ENCODE measurements around the gene AKAP8L. TPM values are rescaled to one million over a fixed set of nuclear protein-coding genes. Genes with fewer than 3 reads are reported as not detected.
A peak's percentile ranks its signal among the peaks of the same experiment; 100 is the strongest.
"Not testable (repeated sequence)": the region's sequence is repeated elsewhere in the genome, so short reads cannot be mapped to it uniquely, and the experiment has no call there.

The AKAP8L gene
- total RNA-seq, 2 donors from 2014 or later = 64.8 to 68.4 TPM

DNA sequence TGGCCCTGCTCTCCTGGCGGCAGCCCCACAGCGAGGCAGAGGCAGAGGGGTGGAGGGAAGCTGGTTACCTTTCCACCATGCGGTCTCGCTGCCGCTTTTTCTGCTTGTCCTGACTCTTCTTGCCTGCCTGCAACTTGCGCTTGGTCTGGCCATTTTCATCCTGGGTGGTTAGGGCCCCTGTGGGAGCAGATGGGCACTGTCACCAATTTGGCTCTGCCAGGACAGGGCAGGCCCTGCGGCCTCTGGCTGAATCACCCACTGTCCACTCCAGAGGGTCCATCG, 19.6 kb downstream of the AKAP8L start:
- Mint-ChIP-seq H3K27ac (no peak overlapping the region), H3K4me3 (no peak overlapping the region), H3K4me1 (peaks cover 11% of the 10 kb centered on the region), H3K9me3 (no peaks in the 10 kb centered on the region), H3K27me3 (no peaks in the 10 kb centered on the region), H3K36me3 (ENCODE audit: low read depth) (peaks cover 68% of the 10 kb centered on the region)
- no peak for ATAC-seq (replicated peaks)

- Mint-ChIP-seq H3K4me3 (no peak overlapping the region), H3K4me1 (peaks cover 11% of the 10 kb centered on the region), H3K27me3 (no peaks in the 10 kb centered on the region), H3K27ac (no peak overlapping the region), H3K36me3 (ENCODE audit: low read depth) (peaks cover 69% of the 10 kb centered on the region), H3K9me3 (no peaks in the 10 kb centered on the region)
- ATAC-seq (replicated peaks) = no peak
Observed at GRCh38 chr19:15398501-15399233, 20.1 kb downstream of the AKAP8L start.

DNA sequence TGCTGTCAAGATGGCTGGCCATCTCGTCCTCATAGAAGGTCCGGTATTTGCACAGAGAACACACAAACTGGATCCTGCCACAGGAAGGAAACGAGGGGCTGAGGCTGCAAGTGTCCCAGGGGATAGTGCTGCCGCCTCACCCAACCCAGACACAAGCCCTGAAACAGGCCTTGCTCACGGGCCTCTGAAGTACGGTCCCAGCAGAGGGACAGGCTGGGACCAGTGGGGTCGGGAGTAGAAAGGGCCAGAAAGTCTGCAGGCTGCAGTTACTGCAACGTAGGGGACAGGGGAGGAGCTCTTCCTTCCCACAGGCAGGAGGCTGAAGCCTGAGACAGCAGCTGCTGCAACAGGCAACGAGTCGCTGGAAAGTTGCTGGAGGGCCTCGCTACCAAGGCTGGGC, 21.0 kb downstream of the AKAP8L start:
- H3K27ac Mint-ChIP-seq = no peak overlapping the region
- no peak for ATAC-seq (replicated peaks)
- H3K36me3 Mint-ChIP-seq (ENCODE audit: low read depth) = peaks cover 78% of the 10 kb centered on the region
- H3K27me3 Mint-ChIP-seq = no peaks in the 10 kb centered on the region
- H3K4me1 Mint-ChIP-seq = peaks cover 11% of the 10 kb centered on the region
- H3K9me3 Mint-ChIP-seq = no peaks in the 10 kb centered on the region
- H3K4me3 Mint-ChIP-seq = no peak overlapping the region

- Mint-ChIP-seq H3K27me3 (no peaks in the 10 kb centered on the region), H3K9me3 (no peaks in the 10 kb centered on the region), H3K27ac (peak overlapping the region; percentile 52), H3K36me3 (ENCODE audit: low read depth) (peaks cover 81% of the 10 kb centered on the region), H3K4me3 (no peak overlapping the region), H3K4me1 (peaks cover 11% of the 10 kb centered on the region)
- ATAC-seq (replicated peaks) = no peak
Observed at GRCh38 chr19:15397236-15397635, 21.6 kb downstream of the AKAP8L start.

GRCh38 chr19:15396436-15396835, 22.4 kb downstream of the AKAP8L start:
- H3K4me1 Mint-ChIP-seq = peaks cover 11% of the 10 kb centered on the region

DNA sequence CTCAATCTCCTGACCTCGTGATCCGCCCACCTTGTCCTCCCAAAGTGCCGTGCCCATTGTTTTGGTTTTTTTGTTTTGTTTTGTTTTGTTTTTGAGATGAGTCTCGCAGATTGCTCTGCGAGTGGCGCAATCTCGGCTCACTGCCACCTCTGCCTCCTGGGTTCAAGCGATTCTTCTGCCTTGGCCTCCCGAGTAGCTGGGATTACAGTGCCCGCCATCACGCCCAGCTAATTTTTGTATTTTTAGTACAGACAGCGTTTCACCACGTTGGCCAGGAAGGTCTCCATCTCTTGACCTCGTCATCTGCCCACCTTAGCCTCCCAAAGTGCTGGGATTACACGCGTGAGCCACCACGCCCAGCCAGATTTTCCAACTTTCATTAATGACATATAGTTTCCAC, 23.5 kb downstream of the AKAP8L start:
- not testable (repeated sequence) for H3K9me3 Mint-ChIP-seq; H3K4me3 Mint-ChIP-seq; H3K27me3 Mint-ChIP-seq; H3K27ac Mint-ChIP-seq; ATAC-seq (replicated peaks)
- Mint-ChIP-seq H3K4me1 (peaks cover 11% of the 10 kb centered on the region), H3K36me3 (ENCODE audit: low read depth) (peaks cover 81% of the 10 kb centered on the region)

More at GRCh38 chr19:15396436-15396835, 22.4 kb downstream of the AKAP8L start:
- no peaks in the 10 kb centered on the region for H3K9me3 Mint-ChIP-seq
- no peak overlapping the region for H3K4me3 Mint-ChIP-seq
- peaks cover 81% of the 10 kb centered on the region for H3K36me3 Mint-ChIP-seq (ENCODE audit: low read depth)
- ATAC-seq (replicated peaks) = no peak
- no peaks in the 10 kb centered on the region for H3K27me3 Mint-ChIP-seq
- peak overlapping the region; percentile 52 for H3K27ac Mint-ChIP-seq

- no peaks in the 10 kb centered on the region for H3K27me3 Mint-ChIP-seq
- no peak overlapping the region for H3K27ac Mint-ChIP-seq
- H3K36me3 Mint-ChIP-seq (ENCODE audit: low read depth) = peaks cover 81% of the 10 kb centered on the region
- no peak for ATAC-seq (replicated peaks)
- H3K4me3 Mint-ChIP-seq = no peak overlapping the region
- H3K9me3 Mint-ChIP-seq = no peaks in the 10 kb centered on the region
- peaks cover 13% of the 10 kb centered on the region for H3K4me1 Mint-ChIP-seq
Observed at GRCh38 chr19:15394426-15394825, 24.4 kb downstream of the AKAP8L start.

GRCh38 chr19:15393963-15394362, 24.8 kb downstream of the AKAP8L start:
- Mint-ChIP-seq H3K27me3 (no peaks in the 10 kb centered on the region), H3K4me1 (peaks cover 17% of the 10 kb centered on the region), H3K4me3 (no peak overlapping the region), H3K27ac (no peak overlapping the region), H3K9me3 (no peaks in the 10 kb centered on the region), H3K36me3 (ENCODE audit: low read depth) (peaks cover 82% of the 10 kb centered on the region)
- no peak for ATAC-seq (replicated peaks)

GRCh38 chr19:15390814-15391213, 28.0 kb downstream of the AKAP8L start:
- Mint-ChIP-seq H3K9me3 (no peaks in the 10 kb centered on the region), H3K4me1 (peaks cover 6% of the 10 kb centered on the region), H3K27ac (no peak overlapping the region), H3K36me3 (ENCODE audit: low read depth) (peaks cover 82% of the 10 kb centered on the region), H3K27me3 (no peaks in the 10 kb centered on the region), H3K4me3 (no peak overlapping the region)
- ATAC-seq (replicated peaks) = no peak

DNA sequence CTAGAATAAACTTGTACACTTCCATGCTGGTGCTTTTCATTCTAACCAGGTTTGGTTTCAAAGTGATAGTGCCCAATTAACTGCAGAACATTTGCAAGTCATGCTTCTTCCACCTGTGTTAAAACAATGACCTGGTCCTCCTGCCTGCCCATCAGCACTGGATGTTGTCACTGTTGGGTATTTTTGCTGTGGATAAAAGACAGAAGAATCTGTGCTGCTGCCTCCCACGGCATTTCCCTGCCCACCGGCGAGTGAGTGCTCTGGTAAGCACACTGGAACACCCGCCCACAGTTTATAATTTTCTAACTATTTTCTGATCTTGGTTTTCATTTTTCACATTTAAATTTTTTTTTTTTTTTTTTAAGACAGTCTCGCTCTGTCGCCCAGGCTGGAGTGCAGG, 36.9 kb downstream of the AKAP8L start:
- no peaks in the 10 kb centered on the region for H3K9me3 Mint-ChIP-seq
- H3K27me3 Mint-ChIP-seq = no peaks in the 10 kb centered on the region
- H3K4me1 Mint-ChIP-seq = peaks cover 26% of the 10 kb centered on the region
- H3K4me3 Mint-ChIP-seq = peak overlapping the region; percentile 90
- H3K27ac Mint-ChIP-seq = peak overlapping the region; percentile 82
- peaks cover 44% of the 10 kb centered on the region for H3K36me3 Mint-ChIP-seq (ENCODE audit: low read depth)
- no peak for ATAC-seq (replicated peaks)

DNA sequence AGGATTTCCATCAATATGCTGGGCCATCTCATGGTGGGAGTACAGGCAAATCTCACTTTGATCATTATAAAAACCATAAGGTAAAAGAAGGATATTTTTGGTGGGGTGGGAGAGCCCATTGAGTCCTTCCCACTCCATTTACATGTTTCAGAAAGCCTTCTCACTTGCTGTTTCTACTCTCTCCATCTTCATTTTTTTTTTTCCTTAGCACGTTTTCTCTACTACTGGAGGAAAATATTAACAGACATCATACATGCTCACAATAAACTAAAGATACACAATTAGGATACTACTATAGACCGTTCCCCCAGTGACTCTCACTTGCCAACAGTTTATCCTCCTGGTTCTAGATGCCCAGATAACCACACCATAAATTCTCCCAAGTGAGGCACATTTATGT, 37.4 kb downstream of the AKAP8L start:
- Mint-ChIP-seq H3K4me3 (peak overlapping the region; percentile 90), H3K9me3 (no peaks in the 10 kb centered on the region), H3K36me3 (ENCODE audit: low read depth) (peaks cover 44% of the 10 kb centered on the region), H3K27me3 (no peaks in the 10 kb centered on the region), H3K27ac (peak overlapping the region; percentile 82), H3K4me1 (peaks cover 29% of the 10 kb centered on the region)
- no peak for ATAC-seq (replicated peaks)

DNA sequence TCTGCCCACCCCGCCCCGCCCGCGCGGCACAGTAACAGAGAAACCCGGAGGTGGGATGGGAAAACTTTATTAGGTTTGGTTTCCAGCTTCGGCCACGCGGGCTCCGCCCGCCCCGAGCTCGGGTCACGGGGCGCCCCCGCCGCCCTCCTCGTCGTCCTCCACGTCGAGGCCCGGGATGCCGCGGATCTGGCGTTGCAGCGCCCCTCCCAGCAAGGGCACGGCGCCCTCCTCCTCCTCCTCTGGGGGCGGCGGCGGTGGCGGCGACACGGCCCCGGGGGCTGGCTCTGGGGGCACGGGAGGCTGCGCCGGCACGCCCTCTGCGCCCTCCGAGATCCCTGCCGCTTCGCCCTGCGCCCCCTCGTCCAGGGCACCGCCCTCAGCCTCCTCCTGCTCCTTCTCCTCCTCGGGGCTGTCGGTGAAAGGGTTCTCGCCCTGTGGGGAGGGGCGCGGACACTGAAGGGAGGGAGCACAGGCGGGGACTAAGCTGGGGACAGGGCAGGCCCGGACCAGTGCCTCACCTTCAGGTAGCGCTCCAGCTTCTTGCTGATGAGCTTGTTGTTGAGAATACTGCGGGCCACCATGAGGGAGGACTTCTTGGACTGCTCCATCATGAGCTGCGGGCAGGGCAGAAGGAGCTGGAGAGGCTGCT, 38.7 kb downstream of the AKAP8L start:
- H3K36me3 Mint-ChIP-seq (ENCODE audit: low read depth) = peaks cover 44% of the 10 kb centered on the region
- ATAC-seq (replicated peaks) = peak; percentile 34
- H3K4me1 Mint-ChIP-seq = peaks cover 29% of the 10 kb centered on the region
- peak overlapping the region; percentile 93 for H3K27ac Mint-ChIP-seq
- no peaks in the 10 kb centered on the region for H3K9me3 Mint-ChIP-seq
- H3K4me3 Mint-ChIP-seq = peak overlapping the region; percentile 90
- H3K27me3 Mint-ChIP-seq = no peaks in the 10 kb centered on the region

- H3K36me3 Mint-ChIP-seq (ENCODE audit: low read depth) = peaks cover 52% of the 10 kb centered on the region
- peak; percentile 93 for ATAC-seq (replicated peaks)
- peak within 1 kb of the TSS; percentile 93 for H3K27ac Mint-ChIP-seq
- H3K9me3 Mint-ChIP-seq = no peaks in the 10 kb centered on the region
- no peaks in the 10 kb centered on the region for H3K27me3 Mint-ChIP-seq
- peaks cover 29% of the 10 kb centered on the region for H3K4me1 Mint-ChIP-seq
- peak within 1 kb of the TSS; percentile 90 for H3K4me3 Mint-ChIP-seq
Observed at GRCh38 chr19:15379083-15379998, 39.4 kb downstream of the AKAP8L start, which contains the start of gene AKAP8. Gene AKAP8, minus strand, starts transcription at chr19:15379787. Its CDS starts 56 bp downstream, at chr19:15379731.

GRCh38 chr19:15378534-15379082, 40.2 kb downstream of the AKAP8L start:
- no peak for ATAC-seq (replicated peaks)
- no peaks in the 10 kb centered on the region for H3K27me3 Mint-ChIP-seq
- peak overlapping the region; percentile 90 for H3K4me3 Mint-ChIP-seq
- peaks cover 29% of the 10 kb centered on the region for H3K4me1 Mint-ChIP-seq
- no peaks in the 10 kb centered on the region for H3K9me3 Mint-ChIP-seq
- peaks cover 59% of the 10 kb centered on the region for H3K36me3 Mint-ChIP-seq (ENCODE audit: low read depth)
- H3K27ac Mint-ChIP-seq = peak overlapping the region; percentile 93
